GM10266 (cell line): ENCODE measurements around the gene GREM1.

Source experiments
- DNase-seq: peaks from one replicate; pipeline ENCODE4 v3.0.0; 2012; ENCODE audit errors: extremely low spot score
- TF ChIP-seq, protein P1 (sequence below): IDR thresholded peaks from 2 replicates; pipeline ENCODE4 v1.5.1; 2012; ENCODE audit warnings: mild to moderate bottlenecking, low read depth; ENCODE audit not compliant: control insufficient read depth, insufficient read depth; ENCODE audit errors: missing control alignments

GREM1 gene

DNA sequence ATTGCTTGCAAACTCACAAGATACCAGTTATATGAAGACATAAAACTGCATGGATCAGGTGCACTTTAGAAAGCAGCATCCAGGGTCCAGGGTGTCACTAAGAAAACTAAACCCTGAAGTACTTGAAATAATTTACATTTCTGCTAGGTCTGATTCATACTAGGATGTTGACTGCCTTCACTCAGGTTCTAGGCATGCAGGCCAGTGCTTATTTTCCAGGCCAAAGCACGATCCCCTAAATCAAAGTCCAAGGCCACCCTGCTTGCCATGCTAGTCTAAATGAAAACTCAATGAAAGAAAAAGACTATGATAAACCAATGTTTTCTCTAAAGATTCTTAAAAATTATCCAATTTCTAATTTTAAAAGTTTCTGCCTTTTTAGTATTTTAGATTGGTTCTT, 49.4 kb downstream of the GREM1 start:
- DNase-seq = no peak
- TF ChIP-seq, protein P1, sequence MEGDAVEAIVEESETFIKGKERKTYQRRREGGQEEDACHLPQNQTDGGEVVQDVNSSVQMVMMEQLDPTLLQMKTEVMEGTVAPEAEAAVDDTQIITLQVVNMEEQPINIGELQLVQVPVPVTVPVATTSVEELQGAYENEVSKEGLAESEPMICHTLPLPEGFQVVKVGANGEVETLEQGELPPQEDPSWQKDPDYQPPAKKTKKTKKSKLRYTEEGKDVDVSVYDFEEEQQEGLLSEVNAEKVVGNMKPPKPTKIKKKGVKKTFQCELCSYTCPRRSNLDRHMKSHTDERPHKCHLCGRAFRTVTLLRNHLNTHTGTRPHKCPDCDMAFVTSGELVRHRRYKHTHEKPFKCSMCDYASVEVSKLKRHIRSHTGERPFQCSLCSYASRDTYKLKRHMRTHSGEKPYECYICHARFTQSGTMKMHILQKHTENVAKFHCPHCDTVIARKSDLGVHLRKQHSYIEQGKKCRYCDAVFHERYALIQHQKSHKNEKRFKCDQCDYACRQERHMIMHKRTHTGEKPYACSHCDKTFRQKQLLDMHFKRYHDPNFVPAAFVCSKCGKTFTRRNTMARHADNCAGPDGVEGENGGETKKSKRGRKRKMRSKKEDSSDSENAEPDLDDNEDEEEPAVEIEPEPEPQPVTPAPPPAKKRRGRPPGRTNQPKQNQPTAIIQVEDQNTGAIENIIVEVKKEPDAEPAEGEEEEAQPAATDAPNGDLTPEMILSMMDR = no peak

GRCh38 chr15:32774022-32774421, 56.2 kb downstream of the GREM1 start:
- DNase-seq = no peak
- TF ChIP-seq, protein P1 = no peak

DNA sequence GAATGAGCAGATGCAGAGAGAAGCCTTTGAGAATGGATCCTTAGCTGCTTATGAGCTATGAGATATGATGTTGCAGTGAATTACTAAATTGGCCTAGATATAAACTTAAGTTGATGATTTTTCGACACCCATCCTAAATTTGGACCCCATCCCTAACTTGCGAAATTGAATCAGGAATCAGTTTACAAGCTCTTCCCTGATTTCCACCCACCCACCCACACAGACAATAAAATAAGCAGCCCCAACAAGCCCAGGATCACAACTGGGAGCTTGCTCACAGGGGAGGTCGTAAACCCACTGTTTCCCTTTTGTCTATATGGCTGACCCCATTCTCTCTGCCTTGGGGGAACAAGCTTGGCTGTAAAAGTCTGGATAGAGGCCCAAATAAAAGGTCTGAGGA, 57.3 kb downstream of the GREM1 start:
- DNase-seq = no peak
- TF ChIP-seq, protein P1 = no peak

GRCh38 chr15:32778391-32779176, 60.8 kb downstream of the GREM1 start:
- DNase-seq = no peak
- TF ChIP-seq, protein P1 = no peak

DNA sequence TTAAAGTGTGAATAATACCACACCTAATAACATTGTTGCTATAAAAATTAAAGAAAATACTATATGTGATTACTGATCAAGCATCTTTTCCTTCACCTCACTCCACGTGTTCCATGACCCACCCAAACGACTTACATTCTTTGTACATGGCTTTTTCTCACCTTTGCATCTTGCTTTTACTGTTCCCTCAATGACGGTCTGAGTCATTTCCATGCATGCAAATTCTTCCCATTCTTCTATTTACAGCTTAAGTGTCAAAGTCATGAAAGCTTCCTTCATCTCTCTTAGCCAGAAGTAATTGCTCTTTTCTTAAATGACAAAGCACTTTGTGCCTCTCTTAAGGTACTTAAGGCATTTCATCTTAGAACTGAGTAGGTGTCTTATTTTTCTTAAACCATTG, 64.0 kb downstream of the GREM1 start:
- TF ChIP-seq, protein P1 = no peak
- no peak for DNase-seq

DNA sequence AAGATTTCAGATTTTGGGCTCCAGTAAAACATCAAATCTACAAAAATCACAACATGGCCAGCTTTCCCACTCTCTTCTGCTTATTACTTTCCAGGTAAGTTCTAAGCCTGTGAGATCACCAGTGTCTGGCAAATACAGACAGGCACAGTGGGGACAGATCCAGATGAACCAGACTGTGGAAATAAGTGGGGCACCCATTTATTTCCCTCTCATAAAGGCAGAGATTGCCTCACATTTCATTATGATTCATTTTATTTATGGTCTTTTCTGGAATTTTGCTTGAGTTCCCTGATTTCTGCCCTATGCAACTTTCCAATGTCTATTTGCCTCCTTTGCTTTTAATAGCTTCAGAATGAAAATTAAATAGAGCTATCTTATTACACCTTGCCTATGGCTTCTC, 66.8 kb downstream of the GREM1 start:
- TF ChIP-seq, protein P1 = no peak

GRCh38 chr15:32786906-32787305, 69.1 kb downstream of the GREM1 start:
- no peak for DNase-seq
- TF ChIP-seq, protein P1 = no peak

More for the DNA sequence above, 66.8 kb downstream of the GREM1 start:
- DNase-seq = no peak
